NCI-H187 (cell line): Measurements from ENCODE around the gene NDUFB10.

ENCODE experiments used
- DNase-seq, 2 experiments: peaks; one replicate each; lab custom pipeline; 2025; lab: John Stamatoyannopoulos, UW

The NDUFB10 gene

DNA sequence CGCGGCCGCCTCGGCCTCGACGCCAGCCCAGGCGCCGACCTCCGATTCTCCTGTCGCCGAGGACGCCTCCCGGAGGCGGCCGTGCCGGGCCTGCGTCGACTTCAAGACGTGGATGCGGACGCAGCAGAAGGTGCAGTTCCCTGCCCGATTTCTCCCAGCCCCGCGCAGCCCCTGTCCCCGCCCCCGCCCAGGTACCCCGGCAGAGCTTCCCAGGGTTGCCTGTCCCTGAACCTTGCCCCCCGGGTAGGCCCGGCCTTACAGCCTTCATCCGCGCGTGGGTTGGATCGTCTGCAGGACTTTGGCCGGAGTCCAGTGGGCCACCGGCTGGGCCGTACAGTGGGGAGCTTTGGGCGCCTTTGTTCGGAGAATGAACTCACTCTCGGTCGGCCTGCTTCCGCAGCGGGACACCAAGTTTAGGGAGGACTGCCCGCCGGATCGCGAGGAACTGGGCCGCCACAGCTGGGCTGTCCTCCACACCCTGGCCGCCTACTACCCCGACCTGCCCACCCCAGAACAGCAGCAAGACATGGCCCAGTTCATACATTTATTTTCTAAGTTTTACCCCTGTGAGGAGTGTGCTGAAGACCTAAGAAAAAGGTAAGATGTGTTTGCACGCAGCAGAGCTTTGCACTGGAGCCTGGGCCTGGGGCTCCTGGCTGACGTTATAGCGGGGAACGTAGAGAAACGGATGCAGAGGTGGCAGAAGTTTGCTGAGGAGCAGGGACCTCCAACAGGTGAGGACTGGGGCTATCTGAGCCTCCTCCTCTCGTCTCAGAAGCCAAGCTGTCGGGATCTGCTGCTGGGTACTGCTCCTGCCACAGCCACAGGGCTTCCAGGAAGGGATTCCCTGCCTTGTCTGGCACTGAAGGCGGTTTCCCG lies 25.2 kb downstream of the NDUFB10 start:
- DNase-seq, result no peak

DNA sequence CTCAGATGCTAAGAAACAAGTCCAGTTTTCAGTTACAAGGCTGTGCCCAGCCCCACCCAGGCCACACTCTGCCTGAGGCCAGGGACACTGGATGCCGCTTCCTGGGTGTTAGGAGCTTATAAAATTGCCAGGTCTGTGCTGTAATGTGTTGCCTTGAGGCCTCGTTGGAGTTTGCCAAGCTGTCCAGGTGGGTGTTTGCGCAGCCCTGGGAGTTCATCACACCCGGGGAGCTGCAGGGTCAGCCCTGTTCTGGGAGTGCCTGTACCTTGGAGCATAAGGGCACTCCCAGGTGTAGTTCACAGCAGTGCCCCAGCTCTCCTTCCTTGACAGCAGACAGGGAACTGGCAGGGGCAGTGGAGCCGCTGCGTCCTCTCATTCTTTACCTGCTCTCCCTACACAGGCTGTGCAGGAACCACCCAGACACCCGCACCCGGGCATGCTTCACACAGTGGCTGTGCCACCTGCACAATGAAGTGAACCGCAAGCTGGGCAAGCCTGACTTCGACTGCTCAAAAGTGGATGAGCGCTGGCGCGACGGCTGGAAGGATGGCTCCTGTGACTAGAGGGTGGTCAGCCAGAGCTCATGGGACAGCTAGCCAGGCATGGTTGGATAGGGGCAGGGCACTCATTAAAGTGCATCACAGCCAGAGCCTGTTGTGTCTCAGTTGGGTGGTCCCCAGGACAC lies 26.3 kb downstream of the NDUFB10 start:
- no peak for DNase-seq

DNA sequence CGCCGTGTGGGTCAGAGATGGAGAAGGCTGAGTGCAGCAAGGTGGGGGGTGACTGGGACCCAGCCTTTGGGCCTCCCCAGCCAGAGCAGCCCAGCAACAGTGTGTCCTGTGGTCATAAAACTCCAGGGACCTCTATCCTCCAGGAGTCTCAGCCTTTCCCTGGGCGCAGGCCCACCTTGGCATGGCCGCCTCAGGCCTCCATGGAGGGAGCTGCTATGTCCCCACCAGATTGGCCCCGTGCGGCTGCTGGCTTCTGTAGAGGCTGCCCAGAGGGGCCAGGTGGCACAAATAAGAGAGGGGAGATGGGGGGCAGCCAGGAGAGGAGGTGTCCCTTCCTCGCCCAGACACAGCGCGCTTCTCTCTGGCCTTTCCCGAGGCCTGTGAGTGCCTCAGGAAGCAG lies 27.9 kb downstream of the NDUFB10 start:
- no peak for DNase-seq

DNA sequence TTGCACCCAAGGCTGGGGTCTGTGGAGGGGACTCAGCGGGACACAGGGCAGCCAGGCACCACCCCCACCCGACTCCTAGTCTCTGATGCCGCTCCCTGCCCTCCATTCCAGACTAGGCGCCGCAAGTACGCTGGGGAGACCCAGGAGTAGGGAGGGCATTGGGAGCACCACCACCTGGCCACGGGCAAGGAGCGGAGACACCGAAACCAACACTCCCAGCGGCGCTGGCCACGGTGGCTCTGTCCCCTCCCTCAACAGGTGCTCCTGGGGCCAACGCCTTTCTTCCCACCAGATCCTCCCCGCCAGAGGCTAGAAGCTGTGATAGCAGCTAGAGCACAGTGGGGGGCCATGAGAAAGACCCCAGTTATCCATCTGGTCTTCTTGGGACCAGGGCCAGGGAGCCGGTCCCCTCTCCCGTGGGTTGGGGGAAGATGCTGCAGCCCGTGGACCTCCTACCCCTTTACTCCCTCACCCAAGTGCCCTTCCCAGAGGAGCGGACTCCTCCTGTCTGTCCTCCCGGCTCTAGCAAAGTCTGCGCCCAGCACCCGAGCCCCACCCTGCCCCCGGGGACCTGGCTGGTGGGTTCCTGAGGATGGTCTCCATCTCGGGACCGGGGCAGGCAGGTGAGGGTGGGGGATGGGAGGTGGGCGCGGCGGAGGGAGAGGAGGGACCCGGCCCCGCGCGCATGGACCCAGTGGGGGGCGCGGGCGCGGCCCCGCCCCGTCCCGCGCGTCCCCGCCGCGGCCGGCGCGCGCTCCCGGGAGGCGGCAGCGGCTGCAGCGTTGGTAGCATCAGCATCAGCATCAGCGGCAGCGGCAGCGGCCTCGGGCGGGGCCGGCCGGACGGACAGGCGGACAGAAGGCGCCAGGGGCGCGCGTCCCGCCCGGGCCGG lies 30.1 kb downstream of the NDUFB10 start, which contains the start of gene SYNGR3:
Gene SYNGR3 (plus strand): TSS at position 762 of the 892 bp plus-strand sequence. CDS start 133 bp downstream, outside the sequence.
- peak; percentile 55 to 71 for DNase-seq

DNA sequence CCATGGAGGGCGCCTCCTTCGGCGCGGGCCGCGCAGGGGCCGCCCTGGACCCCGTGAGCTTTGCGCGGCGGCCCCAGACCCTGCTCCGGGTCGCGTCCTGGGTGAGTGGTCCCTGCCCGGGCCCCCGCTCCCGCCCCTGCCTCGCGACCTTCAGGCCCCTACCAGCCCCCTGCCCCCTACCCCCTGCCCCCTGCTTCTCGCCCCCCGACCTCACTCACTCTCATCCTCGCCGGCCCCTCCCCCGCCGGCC lies 30.7 kb downstream of the NDUFB10 start:
- no peak for DNase-seq

DNA sequence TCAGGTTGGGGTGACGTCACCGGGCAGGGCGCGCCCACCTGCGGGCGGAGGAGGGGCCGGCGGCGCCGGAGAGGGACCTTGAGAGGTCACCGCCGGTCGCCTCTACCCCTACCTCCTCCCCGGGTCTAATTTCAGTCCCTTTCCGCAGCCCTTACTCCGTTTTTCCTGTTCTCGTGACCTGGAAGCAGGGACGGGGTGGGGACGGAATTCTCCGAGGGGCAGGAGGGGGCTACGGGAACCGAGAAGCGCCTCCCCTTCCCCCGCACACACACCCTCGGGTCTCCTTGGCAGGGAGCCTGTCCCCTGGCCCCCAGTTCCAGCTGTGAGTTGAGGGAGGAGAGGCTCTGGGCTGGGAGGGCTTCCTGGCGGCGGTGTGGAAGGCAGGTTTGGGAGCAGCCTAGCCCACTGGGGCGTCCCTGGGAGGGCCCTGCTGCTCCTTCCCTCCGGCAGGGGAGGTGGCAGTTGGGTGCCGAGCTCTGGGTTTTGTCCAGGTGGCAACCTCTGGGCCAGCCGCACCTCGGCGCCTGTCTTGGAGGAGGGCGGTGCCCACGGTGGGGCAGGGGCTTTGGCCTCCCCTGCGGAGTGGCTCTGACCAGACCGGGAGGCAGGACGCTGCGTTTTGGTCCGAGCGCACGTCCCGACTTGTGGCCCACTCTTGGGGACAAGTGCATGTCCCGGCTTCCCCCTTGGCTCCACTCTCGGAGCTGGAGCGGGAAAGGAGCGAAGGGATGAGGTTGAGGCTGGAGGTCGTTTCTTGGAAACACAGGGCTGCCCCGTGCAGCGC lies 31.2 kb downstream of the NDUFB10 start:
- DNase-seq, result no peak

DNA sequence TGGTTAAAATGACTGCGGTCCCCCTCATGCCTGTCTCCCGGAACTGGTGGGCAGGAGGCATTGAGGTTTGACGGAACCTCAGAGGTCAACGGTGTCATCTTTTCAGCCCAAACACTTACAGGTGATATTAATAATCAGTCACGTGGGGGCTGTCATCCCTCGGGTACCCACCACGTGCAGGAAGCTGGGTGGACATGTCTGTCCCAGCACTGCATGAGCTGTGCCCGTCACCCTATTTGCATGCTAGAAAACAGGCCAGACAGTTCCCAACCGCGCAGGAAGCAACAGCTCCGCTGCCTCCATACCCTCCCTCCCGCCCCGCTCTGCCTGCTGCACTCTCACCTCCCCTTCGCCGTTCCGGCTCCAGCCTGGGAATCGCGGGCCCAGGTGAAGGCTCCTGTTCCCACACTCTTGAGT lies 31.8 kb downstream of the NDUFB10 start:
- DNase-seq, result no peak

DNA sequence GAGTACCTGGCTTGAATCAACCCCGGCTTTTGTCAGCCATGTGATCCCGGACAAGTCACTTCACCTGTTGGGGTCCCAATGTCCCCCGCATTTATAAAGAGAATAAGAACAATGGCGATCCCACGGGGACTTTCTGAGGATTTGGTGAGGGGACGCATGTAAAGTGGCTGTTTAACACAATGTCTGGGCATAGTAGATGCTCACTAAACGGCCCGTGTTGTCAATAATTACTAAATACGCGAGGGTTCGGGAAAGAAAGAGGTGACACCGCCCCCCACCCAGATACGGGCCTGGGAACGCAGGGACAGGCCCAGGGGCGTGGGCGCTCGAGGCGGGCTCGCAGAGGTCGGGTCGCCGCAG lies 32.2 kb downstream of the NDUFB10 start:
- no peak for DNase-seq

DNA sequence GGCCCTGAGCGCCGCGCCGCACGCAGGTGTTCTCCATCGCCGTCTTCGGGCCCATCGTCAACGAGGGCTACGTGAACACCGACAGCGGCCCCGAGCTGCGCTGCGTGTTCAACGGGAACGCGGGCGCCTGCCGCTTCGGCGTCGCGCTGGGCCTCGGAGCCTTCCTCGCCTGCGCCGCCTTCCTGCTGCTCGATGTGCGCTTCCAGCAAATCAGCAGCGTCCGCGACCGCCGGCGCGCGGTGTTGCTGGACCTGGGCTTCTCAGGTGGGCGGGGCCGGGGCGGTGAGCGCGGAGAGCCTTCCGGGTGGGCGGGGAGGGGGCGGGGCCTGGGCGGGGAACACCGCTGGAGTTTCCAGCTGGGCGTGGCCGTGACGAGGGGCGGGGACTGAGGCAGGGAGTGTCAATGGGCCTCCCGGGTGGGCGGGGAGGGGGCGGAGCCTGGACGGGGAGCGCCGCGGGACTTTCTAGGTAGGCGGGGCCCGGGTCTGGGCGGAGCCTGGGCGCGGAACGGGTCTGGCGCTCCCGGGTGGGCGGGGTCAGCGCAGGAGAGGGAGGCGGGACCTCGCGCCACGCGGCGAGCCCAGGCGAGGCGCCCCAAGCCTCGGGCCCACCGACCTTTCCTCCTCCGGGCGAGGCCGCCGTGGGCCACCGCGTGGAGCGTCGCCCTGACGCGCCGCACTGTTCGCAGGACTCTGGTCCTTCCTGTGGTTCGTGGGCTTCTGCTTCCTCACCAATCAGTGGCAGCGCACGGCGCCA lies 32.8 kb downstream of the NDUFB10 start:
- DNase-seq, result peak; percentile 31 to 94

DNA sequence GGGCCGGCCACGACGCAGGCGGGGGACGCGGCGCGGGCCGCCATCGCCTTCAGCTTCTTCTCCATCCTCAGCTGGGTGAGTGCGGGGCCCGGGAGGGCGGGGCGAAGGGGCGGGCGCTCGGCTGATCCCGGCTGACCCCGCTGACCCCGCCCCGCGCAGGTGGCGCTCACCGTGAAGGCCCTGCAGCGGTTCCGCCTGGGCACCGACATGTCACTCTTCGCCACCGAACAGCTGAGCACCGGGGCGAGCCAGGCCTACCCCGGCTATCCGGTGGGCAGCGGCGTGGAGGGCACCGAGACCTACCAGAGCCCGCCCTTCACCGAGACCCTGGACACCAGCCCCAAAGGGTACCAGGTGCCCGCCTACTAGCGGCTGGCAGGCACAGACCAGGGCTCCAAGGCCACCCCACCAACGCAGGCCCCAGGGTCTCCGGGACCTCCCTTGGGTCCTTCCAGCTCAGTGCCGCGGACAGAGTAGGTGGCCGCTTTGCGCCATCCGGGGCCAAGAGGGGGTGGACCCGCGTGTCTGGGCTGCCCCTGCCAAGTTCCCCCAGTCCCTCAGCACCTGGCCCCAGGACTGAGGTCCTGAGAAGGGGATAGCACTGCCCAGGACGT lies 33.5 kb downstream of the NDUFB10 start:
- DNase-seq, result no peak

DNA sequence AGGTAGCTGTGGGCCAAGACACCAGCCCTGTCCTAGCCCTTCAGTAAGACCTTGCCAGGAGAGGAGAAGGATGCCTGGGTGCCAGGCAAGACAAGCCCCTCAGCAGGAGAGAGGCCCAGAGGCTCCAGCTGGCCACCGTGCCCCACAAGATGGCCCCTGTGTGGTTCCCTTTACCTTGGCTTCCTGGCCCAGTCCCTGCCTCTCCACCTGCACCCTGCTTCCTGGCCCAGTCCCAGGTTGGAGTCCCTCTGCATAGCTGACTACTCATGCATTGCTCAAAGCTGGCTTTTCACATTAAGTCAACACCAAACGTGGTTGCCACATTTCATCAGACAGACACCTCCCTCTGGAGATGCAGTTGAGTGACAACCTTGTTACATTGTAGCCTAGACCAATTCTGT lies 34.4 kb downstream of the NDUFB10 start:
- DNase-seq, result no peak

DNA sequence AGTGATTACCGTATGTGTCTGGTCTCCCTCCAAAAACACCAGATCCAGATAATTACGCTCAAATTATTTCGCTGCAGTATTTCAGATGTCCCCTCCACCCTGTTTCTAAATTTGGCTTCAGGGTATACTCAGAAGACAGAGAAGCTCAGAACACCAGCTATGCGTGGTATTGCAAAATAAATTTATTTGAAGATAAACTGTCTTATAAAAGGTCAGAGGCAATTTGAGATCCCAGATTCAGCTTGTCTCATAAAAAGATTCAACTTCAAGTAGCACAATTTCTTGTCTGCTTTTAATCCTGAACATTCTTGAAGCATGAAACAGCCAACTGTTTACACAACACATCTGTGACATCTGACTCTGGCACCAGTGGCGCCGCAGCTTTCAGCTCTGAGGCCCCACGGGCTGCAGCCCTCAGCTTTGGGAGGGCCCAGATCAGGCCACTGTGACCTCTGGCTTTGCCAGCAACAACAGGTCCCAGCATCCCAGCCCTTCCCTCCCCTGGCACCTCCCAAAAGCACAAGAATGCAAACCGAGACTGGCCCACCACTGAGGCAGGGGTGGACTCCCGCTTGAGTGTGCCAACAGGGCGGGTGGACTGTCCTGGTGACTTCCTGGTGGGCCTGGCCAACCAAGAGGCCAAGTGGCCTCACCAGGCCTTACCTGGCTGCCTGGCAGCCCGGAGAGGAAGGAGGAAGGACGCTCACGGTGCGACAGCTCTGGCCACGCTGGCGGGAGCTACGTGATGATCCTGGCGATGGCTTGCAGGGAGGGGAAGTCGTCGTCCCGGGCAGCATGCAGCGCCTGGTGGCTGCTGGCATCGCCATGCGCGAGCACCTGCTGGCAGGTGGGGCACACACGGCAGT lies 38.4 kb downstream of the NDUFB10 start:
- no peak for DNase-seq

DNA sequence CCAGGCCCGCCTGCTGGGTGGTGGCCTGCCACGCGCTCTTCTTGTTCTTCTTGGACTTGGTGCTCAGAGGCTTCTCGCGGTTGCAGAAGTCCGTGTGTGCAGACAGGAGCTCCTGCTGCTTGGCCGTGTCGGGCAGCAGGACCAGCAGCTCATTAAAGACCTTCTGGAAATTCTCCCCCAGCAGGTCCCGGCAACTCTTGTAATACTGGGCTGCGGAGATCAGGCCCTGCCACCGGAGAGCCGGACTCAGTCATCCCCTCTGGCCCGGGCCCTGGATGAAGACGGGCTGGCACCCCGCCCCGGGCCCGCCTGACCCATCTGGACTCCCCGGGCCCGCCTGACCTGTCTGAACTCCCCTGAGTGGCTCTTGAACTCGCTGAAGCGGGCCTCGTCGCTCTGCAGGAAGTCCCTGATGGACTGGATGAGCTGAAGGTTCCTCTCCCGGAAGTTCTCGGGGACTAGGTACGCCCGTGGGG lies 39.1 kb downstream of the NDUFB10 start:
- no peak for DNase-seq

DNA sequence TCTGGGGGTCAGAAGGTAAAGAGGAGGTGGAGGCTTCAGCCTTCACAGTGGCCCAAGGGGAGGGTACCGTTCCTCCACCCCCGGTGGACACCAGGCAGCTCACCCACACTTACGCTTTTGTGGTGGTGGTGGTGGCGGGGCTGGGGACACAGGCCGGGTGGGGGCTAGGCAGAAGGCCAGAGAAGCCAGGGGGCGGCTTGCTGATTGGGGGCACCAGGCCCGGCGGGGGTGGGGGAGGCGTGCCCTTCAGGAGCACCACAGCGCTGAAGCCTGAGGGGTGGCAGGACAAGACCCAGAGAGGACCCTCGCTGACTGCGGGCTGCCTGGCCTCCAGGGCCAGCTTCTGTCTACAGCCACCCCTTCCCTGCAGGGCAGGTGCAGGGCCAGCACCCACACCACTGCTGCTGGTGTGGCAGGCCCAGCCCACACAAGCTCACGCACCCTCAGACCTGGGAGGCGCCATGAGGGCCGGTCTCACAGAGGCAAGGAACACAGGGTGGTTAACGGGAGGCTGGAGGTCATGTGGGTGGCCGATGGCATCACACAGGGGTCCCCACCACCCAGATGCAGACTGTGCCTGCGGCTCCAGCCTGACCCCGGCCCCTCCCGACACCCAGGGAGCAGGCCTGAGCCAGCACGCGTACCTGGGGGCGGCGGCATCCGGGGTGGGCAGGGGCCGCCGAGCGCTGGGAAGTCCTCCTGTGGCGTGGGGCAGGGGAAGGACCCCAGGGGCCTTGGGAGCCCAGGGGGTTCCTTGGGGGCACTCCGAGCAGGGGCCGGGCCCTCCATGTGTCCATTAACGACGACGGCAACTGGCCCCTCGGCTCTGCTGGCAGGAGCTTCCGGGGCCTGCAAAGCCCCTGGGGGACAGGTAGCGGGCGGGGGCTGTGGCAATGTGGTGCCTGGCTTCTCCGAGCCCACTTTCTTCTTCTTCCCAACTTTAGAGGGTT lies 39.8 kb downstream of the NDUFB10 start:
- DNase-seq, result no peak

DNA sequence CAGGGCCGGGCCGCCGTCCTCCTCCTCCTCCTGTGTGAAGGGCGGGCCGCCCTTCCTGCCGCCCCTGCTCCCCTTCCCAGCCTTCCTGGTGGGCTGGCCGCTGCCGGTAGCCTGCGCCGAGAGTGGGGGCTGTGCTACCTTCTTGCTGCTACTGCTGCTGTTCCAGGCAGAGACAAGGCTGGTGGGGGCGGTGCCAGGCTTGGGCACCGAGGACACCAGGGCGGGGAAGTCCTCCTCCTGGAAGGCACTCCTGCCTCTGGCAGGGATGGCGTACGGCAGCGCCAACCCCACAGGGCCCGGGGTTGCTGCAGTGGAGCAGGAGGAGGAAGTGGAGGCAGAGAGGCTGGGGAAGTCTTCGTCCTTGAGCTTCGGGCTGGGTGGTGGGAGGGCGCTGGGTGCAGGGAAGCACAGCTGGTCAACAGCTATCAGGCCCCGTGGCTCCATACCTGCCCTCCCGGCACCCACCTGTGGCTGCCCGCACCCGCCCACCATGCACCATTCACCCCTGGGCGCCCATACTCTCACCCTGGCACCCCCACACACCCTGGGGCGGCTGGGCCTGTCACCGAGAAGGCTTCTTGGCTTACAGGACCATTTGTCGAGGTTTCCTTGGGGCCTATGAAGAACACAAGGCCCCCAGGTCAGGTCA lies 40.7 kb downstream of the NDUFB10 start:
- no peak for DNase-seq

DNA sequence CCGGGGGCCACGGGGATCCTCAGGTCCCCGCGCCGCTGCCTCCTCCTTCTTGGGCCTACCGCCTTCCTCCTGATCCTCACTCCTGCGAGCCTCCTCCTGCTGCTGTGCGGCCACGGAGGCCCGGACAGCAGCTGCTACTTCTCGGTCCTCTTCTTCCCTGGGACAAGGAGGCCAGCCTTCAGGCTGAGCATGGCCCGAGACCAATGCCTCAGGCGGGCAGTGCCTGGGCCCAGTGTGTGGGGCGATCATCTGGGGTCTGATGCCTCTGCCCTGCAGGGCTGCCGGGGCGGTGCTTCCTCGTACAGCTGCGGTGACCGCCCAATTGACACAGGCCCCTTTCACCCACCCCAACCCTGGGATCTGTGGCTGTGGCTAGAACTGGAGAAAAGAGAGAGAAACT lies 41.7 kb downstream of the NDUFB10 start:
- no peak for DNase-seq

DNA sequence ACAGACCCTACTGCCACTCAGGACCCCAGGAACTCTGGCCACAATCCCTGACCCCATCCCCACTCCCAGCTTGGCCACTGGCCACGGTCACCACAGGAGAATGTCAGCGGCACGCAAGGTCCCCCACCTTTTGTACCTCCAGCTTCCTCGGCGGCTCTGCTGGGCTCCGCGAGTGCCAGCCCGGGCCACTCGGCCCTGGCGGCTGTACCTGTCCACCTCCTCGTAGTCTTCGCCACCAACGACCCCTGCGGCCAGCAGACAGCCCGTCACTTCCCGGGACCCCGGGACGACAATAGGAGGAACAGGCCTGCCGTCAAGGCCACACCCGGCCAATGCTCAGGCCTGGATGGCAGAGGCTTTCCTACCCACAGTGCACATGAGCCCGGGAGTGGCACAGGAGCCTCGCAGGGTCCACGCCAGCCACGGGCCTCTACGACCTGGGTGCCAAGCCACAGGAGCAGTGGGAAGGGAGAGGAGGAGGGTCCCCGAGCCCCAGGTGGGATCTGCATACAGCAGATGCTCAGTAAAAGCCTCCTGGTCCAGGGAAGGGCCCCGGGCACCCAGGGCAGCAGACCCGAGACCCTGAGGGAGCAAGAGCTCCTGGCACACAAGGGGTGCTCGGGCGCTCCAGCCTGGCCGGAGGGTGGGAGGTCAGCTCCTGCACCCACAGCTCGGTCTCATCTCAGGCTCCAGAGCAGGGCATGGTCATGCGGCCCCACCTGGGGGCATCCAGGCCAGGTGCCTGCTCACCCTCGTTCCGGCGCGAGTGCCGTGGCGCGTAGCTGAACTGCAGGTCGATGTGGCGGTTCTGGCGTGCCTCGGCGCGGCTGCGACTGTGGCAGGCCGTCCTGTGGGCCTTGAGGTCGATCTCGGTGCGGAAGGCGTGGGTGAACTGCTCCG lies 42.4 kb downstream of the NDUFB10 start:
- no peak for DNase-seq
